Measurements from ENCODE around the gene SLC2A3.
"Not testable (repeated sequence)": the region's sequence is repeated elsewhere in the genome, so short reads cannot be mapped to it uniquely, and the experiment has no call there.

The SLC2A3 gene

GRCh38 chr12:7935590-7936581, at the start of gene SLC2A3:
Gene SLC2A3, minus strand, starts transcription at chr12:7936187. Its CDS starts 153 bp downstream, at chr12:7936034.
- DNase-seq (ENCODE audit: low read depth) = peak; percentile 66

DNA sequence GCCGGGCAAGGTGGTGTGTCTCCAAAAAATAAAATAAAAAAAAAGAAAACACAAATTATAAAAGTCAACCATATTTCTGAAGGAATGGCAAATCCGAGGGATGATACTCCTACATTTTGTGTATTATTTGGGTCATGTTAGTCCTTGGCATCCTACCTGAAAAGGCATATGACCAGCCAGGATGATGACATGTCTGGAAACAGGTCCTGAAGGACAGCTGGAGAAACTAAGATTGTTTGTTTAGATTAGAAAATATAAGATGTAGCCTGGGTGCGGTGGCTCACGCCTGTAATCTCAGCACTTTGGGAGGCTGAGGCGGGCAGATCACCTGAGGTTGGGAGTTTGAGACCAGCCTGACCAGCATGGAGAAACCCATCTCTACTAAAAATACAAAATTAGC, 48.9 kb upstream of the SLC2A3 start:
- DNase-seq (ENCODE audit: low read depth) = no peak

GRCh38 chr12:7983460-7983859, 47.5 kb upstream of the SLC2A3 start:
- DNase-seq (ENCODE audit: low read depth) = not testable (repeated sequence)

DNA sequence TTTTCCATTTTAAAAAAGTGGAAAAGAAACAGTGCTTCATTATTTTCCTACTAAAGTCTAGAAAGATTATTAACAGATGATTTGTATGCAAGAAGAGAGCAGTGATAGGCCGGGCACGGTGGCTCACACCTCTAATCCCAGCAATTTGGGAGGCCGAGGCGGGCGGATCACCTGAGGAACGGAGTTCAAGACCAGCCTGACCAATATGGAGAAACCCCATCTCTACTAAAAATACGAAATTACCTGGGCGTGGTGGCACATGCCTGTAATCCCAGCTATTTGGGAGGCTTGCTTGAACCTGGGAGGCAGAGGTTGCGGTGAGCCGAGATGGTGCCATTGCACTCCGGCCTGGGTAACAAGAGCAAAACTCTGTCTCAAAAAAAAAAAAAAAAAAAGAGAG, 47.0 kb upstream of the SLC2A3 start:
- DNase-seq (ENCODE audit: low read depth) = not testable (repeated sequence)

GRCh38 chr12:7982332-7982735, 46.3 kb upstream of the SLC2A3 start:
- not testable (repeated sequence) for DNase-seq (ENCODE audit: low read depth)

- DNase-seq (ENCODE audit: low read depth) = no peak
Observed at GRCh38 chr12:7981446-7981845, 45.5 kb upstream of the SLC2A3 start.

DNA sequence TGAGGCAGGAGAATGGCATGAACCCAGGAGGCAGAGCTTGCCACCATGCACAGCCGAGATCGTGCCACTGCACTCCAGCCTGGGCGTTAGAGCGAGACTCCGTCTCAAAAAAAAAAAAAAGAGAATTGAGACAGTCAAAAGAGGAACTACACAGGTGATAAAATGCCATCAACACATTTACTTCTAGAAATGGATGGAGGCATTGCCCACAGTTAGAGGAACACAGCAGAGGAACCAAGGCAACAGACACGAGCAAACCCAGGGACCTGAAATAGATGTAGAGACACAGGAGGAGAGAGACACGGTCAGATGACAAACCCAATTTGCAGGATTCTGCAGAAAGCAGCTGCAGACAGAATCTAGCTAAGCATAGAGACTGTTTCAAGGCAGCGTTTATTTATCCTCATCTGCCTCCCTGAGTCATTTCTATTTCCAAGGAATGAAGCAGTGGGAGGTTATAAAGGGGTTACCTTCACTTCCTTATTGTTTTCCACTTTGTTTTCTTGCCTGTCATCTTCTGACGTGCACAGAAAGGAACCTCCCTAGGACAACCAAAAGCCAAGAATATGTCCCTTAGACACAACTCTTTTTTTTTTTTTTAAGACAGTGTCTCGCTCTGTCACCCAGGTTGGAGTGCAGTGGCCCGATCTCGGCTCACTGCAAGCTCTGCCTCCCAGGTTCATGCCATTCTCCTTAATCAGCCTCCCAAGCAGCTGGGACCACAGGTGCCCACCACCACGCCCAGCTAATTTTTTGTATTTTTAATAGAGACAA, 41.6 kb upstream of the SLC2A3 start:
- not testable (repeated sequence) for DNase-seq (ENCODE audit: low read depth)

- DNase-seq (ENCODE audit: low read depth) = no peak
Observed at GRCh38 chr12:7973457-7973825, 37.5 kb upstream of the SLC2A3 start.

DNA sequence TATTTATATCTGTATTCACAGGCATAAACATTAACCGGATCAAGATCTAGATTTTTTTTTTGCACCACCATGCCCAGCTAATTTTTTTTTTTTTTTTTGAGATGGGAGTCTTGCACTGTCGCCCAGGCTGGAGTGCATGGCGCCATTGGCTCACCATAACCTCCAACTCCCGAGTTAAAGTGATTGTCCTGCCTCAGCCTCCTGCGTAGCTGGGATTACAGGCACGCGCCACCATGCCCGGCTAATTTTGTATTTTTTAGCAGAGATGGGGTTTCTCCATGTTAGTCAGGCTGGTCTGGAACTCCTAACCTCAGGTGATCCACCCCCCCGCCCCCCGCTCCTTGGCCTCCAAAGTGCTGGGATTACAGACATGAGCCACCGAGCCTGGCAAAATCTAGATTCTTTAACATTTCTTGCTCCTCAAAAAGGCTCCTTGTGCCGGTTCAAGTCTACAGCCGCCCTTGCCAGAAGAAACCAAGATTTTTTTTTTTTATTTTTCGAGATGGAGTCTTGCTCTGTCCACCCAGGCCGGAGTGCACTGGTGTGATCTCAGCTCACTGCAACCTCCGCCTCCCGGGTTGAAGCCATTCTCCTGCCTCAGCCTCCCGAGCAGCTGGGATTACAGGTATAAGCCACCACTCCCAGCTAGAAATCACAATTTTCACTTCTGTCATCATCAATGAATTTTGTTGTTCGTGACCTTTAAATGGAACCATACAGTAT, 36.9 kb upstream of the SLC2A3 start:
- DNase-seq (ENCODE audit: low read depth) = no peak

DNA sequence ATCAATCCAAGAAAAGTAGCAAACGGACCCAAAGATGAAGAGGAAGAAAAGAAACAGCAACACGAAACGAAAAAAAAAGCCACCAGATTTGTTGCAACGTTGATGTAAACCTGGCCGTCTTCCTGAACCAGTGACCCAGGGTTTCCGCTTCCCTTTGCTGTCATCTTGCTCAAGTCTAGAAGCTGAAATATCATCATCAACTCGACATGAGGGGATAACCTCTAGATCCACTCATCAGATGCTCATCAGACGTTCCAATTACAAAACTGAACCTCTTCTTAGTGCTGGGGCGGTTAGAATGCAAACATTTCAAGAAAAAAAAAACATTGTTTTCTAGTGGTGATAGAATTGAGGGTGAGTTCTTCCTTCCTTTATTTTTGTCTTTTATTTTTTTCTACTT, 36.3 kb upstream of the SLC2A3 start:
- not testable (repeated sequence) for DNase-seq (ENCODE audit: low read depth)

DNA sequence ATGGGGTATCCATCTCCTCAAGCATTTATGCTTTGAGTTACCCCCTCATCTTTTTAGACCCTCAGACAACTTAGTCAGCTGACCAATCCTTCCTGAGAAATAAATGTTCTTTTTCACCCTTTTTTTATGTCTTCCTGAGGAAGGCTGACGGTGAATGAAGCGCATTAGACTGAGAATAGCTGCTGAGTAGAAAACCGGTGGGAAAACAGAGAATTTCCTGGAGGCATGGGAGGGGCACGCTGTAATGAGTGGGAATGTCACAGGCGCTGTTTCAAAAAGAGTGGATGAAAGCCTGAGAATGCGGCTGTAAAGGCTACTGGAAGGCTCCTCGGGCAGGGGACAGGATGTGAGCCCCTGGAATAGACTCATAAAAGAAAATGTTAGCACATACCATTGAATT, 35.8 kb upstream of the SLC2A3 start:
- not testable (repeated sequence) for DNase-seq (ENCODE audit: low read depth)

DNA sequence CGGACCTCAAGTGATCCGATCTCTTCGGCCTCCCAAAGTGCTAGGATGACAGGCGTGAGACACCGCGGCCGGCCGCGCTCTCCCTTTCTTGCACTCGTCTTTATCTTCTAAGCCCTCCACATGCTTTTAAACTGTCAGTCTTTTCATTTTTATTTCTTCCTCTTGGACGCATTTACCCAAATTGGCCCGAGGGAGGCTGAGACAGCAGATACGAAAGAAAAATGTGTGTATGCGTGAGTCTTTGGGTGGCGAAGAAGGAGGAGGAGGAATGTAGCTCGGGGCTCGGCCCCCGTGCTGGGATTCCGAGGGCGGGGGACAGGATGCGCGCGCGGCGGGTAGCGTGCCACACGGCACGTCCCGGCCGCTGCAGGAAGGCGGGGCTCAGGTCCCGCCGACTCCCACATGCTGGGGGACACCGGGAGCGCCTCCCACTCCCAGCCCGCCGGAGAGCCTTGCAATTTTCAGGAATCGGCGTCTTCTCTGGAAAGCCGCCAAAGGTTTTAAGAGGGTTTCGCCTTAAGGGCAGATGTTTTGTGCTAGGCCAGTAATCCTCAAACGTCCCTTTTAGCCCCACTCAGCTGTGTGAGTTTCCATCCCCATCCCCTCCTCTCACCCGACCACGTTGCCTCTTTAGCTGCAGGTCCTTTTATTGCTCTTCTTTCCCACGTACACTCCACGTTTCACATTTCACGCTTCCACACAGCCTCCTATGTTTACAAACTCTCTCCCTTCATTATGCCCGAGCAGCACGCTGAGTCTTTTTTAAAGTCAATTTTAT, 34.7 kb upstream of the SLC2A3 start:
- DNase-seq (ENCODE audit: low read depth) = peak; percentile 74

DNA sequence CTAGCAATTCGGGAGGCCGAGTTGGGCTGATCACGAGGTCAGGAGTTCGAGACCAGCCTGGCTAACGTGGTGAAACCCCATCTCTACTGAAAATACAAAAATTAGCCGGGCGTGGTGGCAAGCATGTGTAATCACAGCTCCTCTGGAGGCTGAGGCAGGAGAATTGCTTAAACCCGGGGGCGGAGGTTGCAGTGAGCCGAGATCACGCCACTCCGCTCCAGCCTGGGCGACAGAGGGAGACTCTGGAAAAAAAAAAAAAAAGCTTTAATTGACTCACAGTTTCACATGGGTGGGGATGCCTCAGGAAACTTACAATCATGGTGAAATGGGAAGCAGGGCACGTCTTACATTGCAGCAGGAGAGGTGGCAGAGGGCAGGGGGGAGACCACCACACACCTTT, 30.6 kb upstream of the SLC2A3 start:
- DNase-seq (ENCODE audit: low read depth) = no peak

GRCh38 chr12:7964669-7965068, 28.7 kb upstream of the SLC2A3 start:
- not testable (repeated sequence) for DNase-seq (ENCODE audit: low read depth)

- DNase-seq (ENCODE audit: low read depth) = no peak
Observed at GRCh38 chr12:7961395-7962178, 25.6 kb upstream of the SLC2A3 start.

GRCh38 chr12:7959701-7960121, 23.7 kb upstream of the SLC2A3 start:
- DNase-seq (ENCODE audit: low read depth) = peak; percentile 33

DNA sequence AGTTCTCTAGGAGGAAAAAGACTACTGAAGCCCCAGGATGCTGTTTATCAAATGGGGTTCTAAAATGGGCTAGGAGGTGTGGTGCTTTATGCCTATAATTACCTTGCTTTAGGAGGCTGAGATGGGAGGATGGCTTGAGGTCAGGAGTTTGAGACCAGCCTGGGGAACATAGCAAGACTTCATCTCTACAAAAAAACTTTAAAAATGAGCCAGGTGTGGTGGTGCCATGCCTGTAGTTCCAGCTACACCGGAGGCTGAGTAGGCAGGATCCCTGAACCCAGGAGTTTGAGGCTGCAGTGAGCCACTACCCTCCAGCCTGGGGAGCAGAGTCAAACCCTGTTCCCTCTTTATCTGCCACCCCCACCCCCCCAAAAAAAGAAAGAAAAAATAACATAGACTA, 23.3 kb upstream of the SLC2A3 start:
- no peak for DNase-seq (ENCODE audit: low read depth)

- DNase-seq (ENCODE audit: low read depth) = not testable (repeated sequence)
Observed at GRCh38 chr12:7954877-7955276, 18.9 kb upstream of the SLC2A3 start.

DNA sequence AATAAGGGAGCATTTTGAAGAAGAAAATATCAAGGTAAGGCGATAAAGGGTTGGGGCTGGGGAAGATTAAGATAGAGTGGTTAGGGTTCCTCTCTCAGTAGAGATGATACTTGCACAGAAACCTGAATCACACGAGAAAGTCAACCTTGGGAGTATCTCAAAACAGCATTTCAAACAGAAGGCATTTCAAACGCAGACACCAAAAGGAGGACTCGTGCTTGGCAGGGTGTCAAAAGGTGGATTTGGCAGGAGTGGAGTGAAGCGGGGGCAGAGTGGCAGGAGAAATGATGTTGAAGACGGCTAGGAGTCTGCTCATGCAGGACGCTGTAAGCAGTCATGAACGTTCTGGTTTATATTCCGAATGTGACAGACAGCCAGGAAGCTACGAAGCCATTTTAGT, 18.4 kb upstream of the SLC2A3 start:
- not testable (repeated sequence) for DNase-seq (ENCODE audit: low read depth)

- DNase-seq (ENCODE audit: low read depth) = not testable (repeated sequence)
Observed at GRCh38 chr12:7953912-7954311, 17.9 kb upstream of the SLC2A3 start.

- no peak for DNase-seq (ENCODE audit: low read depth)
Observed at GRCh38 chr12:7951671-7952070, 15.7 kb upstream of the SLC2A3 start.
